Vagina (tissue), 2 donors: ENCODE data around the gene ZNF488. TPM values are rescaled to one million over a fixed set of nuclear protein-coding genes. Genes with fewer than 3 reads are reported as not detected.

ENCODE experiments used
- DNase-seq, 2 donors: peaks; one replicate each; pipeline ENCODE4 v3.0.0-alpha.2; 2017; ENCODE audit errors: extremely low spot score in 2 of 2
- H3K27ac ChIP-seq: fragments of 200-600 bp; sonication (generic); one replicate; pipeline ENCODE4 v1.5.1; 2019
- H3K27me3 ChIP-seq: fragments of 200-600 bp; sonication (generic); one replicate; pipeline ENCODE4 v1.5.1; 2019
- H3K36me3 ChIP-seq, 2 donors: fragments of 200-600 bp; sonication (generic); one replicate each; pipeline ENCODE4 v1.5.1; 2017 to 2019
- H3K4me1 ChIP-seq: fragments of 200-600 bp; sonication (generic); one replicate; pipeline ENCODE4 v1.5.1; 2019
- H3K4me3 ChIP-seq, 2 donors: fragments of 200-600 bp; sonication (generic); 1 replicate in 1 of 2; 2 replicates in 1 of 2; pipeline ENCODE4 v1.5.1; 2016 to 2019
- H3K9me3 ChIP-seq: fragments of 200-600 bp; sonication (generic); one replicate; pipeline ENCODE4 v1.5.1; 2019
- POLR2A ChIP-seq, 2 donors: fragments of 450-650 bp; IDR thresholded peaks; one replicate each; pipeline ENCODE4 v1.6.1; 2017; ENCODE audit warnings: antibody characterized with exemption in 2 of 2, mild to moderate bottlenecking in 2 of 2, moderate library complexity in 2 of 2
- POLR2AphosphoS5 ChIP-seq, 2 donors: sonication (generic); formaldehyde crosslinking; IDR thresholded peaks; one replicate each; pipeline ENCODE4 v1.9.0; 2017; ENCODE audit warnings: antibody characterized with exemption in 2 of 2, mild to moderate bottlenecking in 2 of 2, low read depth in 1 of 2; ENCODE audit not compliant: insufficient read depth in 1 of 2
- intact Hi-C: fragments of 100-400 bp; cut with DNase I; formaldehyde crosslinking; loops from one replicate; pipeline ENCODE4 v1.15.1; 2023
- total RNA-seq: library from RNA; depleted of rRNA; stranded (reverse); fragments of >200 nt; gene quantifications from one replicate; pipeline ENCODE4 v1.2.3, GENCODE V29; 2016
- TF ChIP-seq, protein P1 (sequence below), 3 experiments: fragments of 450-650 bp in 2 of 3; fragments of 200-600 bp in 1 of 3; sonication (generic) in 1 of 3; IDR thresholded peaks; one replicate each; pipeline ENCODE4 v1.5.1; 2017 to 2019; ENCODE audit warnings: antibody characterized with exemption in 3 of 3, mild to moderate bottlenecking in 2 of 3, moderate library complexity in 2 of 3

Gene ZNF488
- total RNA-seq, 1 donor from 2014 or later: not detected

DNA sequence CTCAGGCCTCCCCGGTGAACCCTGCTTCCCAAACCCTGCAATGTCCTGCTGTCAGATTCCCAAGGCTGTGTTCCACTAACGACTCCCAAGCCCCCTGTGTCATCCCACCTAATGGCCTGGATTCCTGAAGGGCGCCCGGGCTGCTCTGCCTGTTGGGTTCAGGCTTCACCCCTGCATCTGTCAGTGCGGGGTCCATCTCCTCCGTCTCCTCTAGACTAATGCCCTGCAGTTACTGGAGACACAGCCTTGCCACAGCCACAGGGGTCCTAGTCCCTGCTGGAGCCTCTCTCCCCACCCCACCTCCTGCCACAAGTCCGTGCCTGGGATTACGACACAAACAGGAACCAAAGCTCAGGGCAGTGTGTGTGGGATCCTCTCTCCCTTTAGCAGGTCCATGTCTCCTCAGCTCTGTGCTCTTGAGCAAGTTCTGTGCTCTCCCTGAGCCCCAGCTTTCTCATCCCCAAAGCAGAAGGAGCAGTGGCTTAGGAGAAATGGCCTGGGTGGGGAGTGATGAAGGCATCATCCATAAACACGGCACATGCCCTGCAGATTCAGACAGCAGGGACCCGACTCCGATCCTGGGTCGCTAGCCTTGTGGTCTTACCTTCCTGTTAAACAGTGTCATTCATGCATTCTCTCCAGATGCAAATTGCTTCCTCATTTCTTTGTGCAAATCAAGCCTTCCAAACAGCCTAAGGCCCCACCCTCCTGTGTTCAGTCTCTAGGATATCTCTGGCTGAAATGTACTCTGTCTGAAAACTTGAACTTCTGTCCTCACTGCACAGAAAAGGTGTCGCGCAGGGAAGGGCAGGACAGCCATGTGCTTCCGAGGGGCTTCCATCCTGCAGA, 44.1 kb downstream of the ZNF488 start:
- Histone ChIP-seq H3K27me3 (no peaks in the 10 kb centered on the region), H3K4me3 (no peak overlapping the region), H3K36me3 (no peaks in the 10 kb centered on the region), H3K4me1 (no peaks in the 10 kb centered on the region), H3K27ac (no peak overlapping the region), H3K9me3 (no peaks in the 10 kb centered on the region)
- no peak for DNase-seq
- intact Hi-C loops: no loop called here
- no peak for TF ChIP-seq POLR2A (IDR thresholded peaks at IDR 0.05)
- no peak for TF ChIP-seq POLR2AphosphoS5 (IDR thresholded peaks at IDR 0.05; ENCODE audit: insufficient read depth in 1 of 2, low read depth in 1 of 2)
- TF ChIP-seq, protein P1, sequence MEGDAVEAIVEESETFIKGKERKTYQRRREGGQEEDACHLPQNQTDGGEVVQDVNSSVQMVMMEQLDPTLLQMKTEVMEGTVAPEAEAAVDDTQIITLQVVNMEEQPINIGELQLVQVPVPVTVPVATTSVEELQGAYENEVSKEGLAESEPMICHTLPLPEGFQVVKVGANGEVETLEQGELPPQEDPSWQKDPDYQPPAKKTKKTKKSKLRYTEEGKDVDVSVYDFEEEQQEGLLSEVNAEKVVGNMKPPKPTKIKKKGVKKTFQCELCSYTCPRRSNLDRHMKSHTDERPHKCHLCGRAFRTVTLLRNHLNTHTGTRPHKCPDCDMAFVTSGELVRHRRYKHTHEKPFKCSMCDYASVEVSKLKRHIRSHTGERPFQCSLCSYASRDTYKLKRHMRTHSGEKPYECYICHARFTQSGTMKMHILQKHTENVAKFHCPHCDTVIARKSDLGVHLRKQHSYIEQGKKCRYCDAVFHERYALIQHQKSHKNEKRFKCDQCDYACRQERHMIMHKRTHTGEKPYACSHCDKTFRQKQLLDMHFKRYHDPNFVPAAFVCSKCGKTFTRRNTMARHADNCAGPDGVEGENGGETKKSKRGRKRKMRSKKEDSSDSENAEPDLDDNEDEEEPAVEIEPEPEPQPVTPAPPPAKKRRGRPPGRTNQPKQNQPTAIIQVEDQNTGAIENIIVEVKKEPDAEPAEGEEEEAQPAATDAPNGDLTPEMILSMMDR (IDR thresholded peaks at IDR 0.05): no peak

GRCh38 chr10:47339186-47339735, 44.8 kb downstream of the ZNF488 start:
- TF ChIP-seq, protein P1 (IDR thresholded peaks at IDR 0.05): no peak
- TF ChIP-seq POLR2A (IDR thresholded peaks at IDR 0.05): no peak
- TF ChIP-seq POLR2AphosphoS5 (IDR thresholded peaks at IDR 0.05; ENCODE audit: insufficient read depth in 1 of 2, low read depth in 1 of 2): no peak
- no peaks in the 10 kb centered on the region for H3K27me3 ChIP-seq
- H3K9me3 ChIP-seq: no peaks in the 10 kb centered on the region
- no peak overlapping the region for H3K4me3 ChIP-seq
- H3K36me3 ChIP-seq: no peaks in the 10 kb centered on the region
- intact Hi-C loops: no loop called here
- H3K27ac ChIP-seq: no peak overlapping the region
- H3K4me1 ChIP-seq: no peaks in the 10 kb centered on the region
- DNase-seq: no peak

GRCh38 chr10:47337310-47337709, 46.8 kb downstream of the ZNF488 start:
- no peak overlapping the region for H3K4me3 ChIP-seq
- H3K4me1 ChIP-seq: no peaks in the 10 kb centered on the region
- TF ChIP-seq, protein P1 (IDR thresholded peaks at IDR 0.05): no peak
- TF ChIP-seq POLR2AphosphoS5 (IDR thresholded peaks at IDR 0.05; ENCODE audit: insufficient read depth in 1 of 2, low read depth in 1 of 2): no peak
- TF ChIP-seq POLR2A (IDR thresholded peaks at IDR 0.05): no peak
- DNase-seq: no peak
- no peaks in the 10 kb centered on the region for H3K36me3 ChIP-seq
- intact Hi-C loops: no loop called here
- H3K9me3 ChIP-seq: no peaks in the 10 kb centered on the region
- H3K27ac ChIP-seq: no peak overlapping the region
- no peaks in the 10 kb centered on the region for H3K27me3 ChIP-seq

GRCh38 chr10:47336387-47337134, 47.5 kb downstream of the ZNF488 start:
- TF ChIP-seq, protein P1 (IDR thresholded peaks at IDR 0.05): no peak
- TF ChIP-seq POLR2AphosphoS5 (IDR thresholded peaks at IDR 0.05; ENCODE audit: insufficient read depth in 1 of 2, low read depth in 1 of 2) (no peak), POLR2A (IDR thresholded peaks at IDR 0.05) (no peak)
- no peaks in the 10 kb centered on the region for H3K27me3 ChIP-seq
- no peak overlapping the region for H3K27ac ChIP-seq

More at GRCh38 chr10:47336387-47337134, 47.5 kb downstream of the ZNF488 start:
- H3K4me1 ChIP-seq: no peaks in the 10 kb centered on the region
- intact Hi-C loops: no loop called here
- no peaks in the 10 kb centered on the region for H3K36me3 ChIP-seq
- H3K4me3 ChIP-seq: no peak overlapping the region
- DNase-seq: no peak
- no peaks in the 10 kb centered on the region for H3K9me3 ChIP-seq
